H9 (cell line): Measurements from ENCODE around the gene SCYGR1. TPM values are rescaled to one million over a fixed set of nuclear protein-coding genes. Genes with fewer than 3 reads are reported as not detected.
A peak's percentile ranks its signal among the peaks of the same experiment; 100 is the strongest.

Source experiments
- DNase-seq: peaks from one replicate; pipeline ENCODE4 v3.0.0-alpha.2; 2017
- H2AFZ ChIP-seq: one replicate; pipeline ENCODE4 v1.6.1; 2013; ENCODE audit warnings: mild to moderate bottlenecking, low read length, control low read depth, moderate library complexity
- H2AK5ac ChIP-seq: 2 replicates; pipeline ENCODE4 v1.6.1; 2013; ENCODE audit warnings: low read length, control low read depth, mixed read lengths; ENCODE audit not compliant: insufficient read length
- H2BK120ac ChIP-seq: one replicate; pipeline ENCODE4 v1.6.1; 2013; ENCODE audit warnings: low read depth, mild to moderate bottlenecking, low read length, control low read depth, inconsistent platforms; ENCODE audit not compliant: poor library complexity, severe bottlenecking
- H2BK12ac ChIP-seq: 2 replicates; pipeline ENCODE4 v1.6.1; 2013; ENCODE audit warnings: low read length, control low read depth, mixed read lengths, low read depth; ENCODE audit not compliant: insufficient read length
- H2BK15ac ChIP-seq: 2 replicates; pipeline ENCODE4 v1.6.1; 2013; ENCODE audit warnings: low read depth, low read length, control low read depth
- H2BK20ac ChIP-seq: one replicate; pipeline ENCODE4 v1.6.1; 2013; ENCODE audit warnings: low read depth, mild to moderate bottlenecking, low read length, control low read depth, inconsistent platforms; ENCODE audit not compliant: poor library complexity, severe bottlenecking
- H2BK5ac ChIP-seq: 2 replicates; pipeline ENCODE4 v1.6.1; 2013; ENCODE audit warnings: low read length, control low read depth, mixed read lengths; ENCODE audit not compliant: insufficient read length
- H3K14ac ChIP-seq: 2 replicates; pipeline ENCODE4 v1.6.1; 2013; ENCODE audit warnings: low read length, control low read depth; ENCODE audit not compliant: insufficient read depth
- H3K18ac ChIP-seq: 2 replicates; pipeline ENCODE4 v1.6.1; 2013; ENCODE audit warnings: low read depth, mild to moderate bottlenecking, mixed read lengths, low read length, control low read depth; ENCODE audit not compliant: insufficient read length
- H3K23ac ChIP-seq: 2 replicates; pipeline ENCODE4 v1.6.1; 2013; ENCODE audit warnings: low read length, control low read depth, mixed read lengths, low read depth; ENCODE audit not compliant: insufficient read length
- H3K23me2 ChIP-seq: 2 replicates; pipeline ENCODE4 v1.6.1; 2013; ENCODE audit warnings: low read depth, mild to moderate bottlenecking, mixed read lengths, low read length, control low read depth; ENCODE audit not compliant: insufficient read length, poor library complexity, severe bottlenecking
- H3K27ac ChIP-seq: 2 replicates; pipeline ENCODE4 v1.5.1; 2013; ENCODE audit warnings: low read length, control low read depth, mixed read lengths, low read depth; ENCODE audit not compliant: insufficient read length
- H3K27me3 ChIP-seq: 2 replicates; pipeline ENCODE4 v1.6.1; 2013; ENCODE audit warnings: low read length, control low read depth, inconsistent platforms; ENCODE audit not compliant: insufficient read depth
- H3K4ac ChIP-seq: 2 replicates; pipeline ENCODE4 v1.6.1; 2013; ENCODE audit warnings: low read depth, mild to moderate bottlenecking, control low read depth, inconsistent platforms, low read length, moderate library complexity
- H3K4me1 ChIP-seq: 2 replicates; pipeline ENCODE4 v1.6.1; 2013; ENCODE audit warnings: low read length, control low read depth, inconsistent platforms; ENCODE audit not compliant: insufficient read depth
- H3K4me2 ChIP-seq: 2 replicates; pipeline ENCODE4 v1.6.1; 2013; ENCODE audit warnings: low read length, control low read depth, mixed read lengths; ENCODE audit not compliant: insufficient read length, insufficient read depth
- H3K56ac ChIP-seq: 2 replicates; pipeline ENCODE4 v1.6.1; 2013; ENCODE audit warnings: low read depth, mild to moderate bottlenecking, mixed read lengths, low read length, control low read depth; ENCODE audit not compliant: insufficient read length
- H3K79me1 ChIP-seq: 2 replicates; pipeline ENCODE4 v1.6.1; 2013; ENCODE audit warnings: low read depth, mild to moderate bottlenecking, moderate library complexity, low read length, control low read depth, inconsistent platforms; ENCODE audit not compliant: insufficient read depth, poor library complexity, severe bottlenecking
- H3K79me2 ChIP-seq: 2 replicates; pipeline ENCODE4 v1.6.1; 2013; ENCODE audit warnings: low read length, control low read depth, inconsistent platforms; ENCODE audit not compliant: insufficient read depth
- H3K9ac ChIP-seq: 2 replicates; pipeline ENCODE4 v1.6.1; 2013; ENCODE audit warnings: low read length, control low read depth, mixed read lengths; ENCODE audit not compliant: insufficient read length; ENCODE audit errors: extremely low read depth
- H3K9me3 ChIP-seq: one replicate; pipeline ENCODE4 v1.6.1; 2013; ENCODE audit warnings: low read depth, low read length, inconsistent platforms; ENCODE audit not compliant: control insufficient read depth
- H3T11ph ChIP-seq: one replicate; pipeline ENCODE4 v1.6.1; 2013; ENCODE audit warnings: mild to moderate bottlenecking, low read length, control low read depth, inconsistent platforms
- H4K20me1 ChIP-seq: one replicate; pipeline ENCODE4 v1.6.1; 2013; ENCODE audit not compliant: control insufficient read depth, insufficient read length, insufficient read depth
- H4K5ac ChIP-seq: 2 replicates; pipeline ENCODE4 v1.6.1; 2013; ENCODE audit warnings: low read depth, mild to moderate bottlenecking, mixed read lengths, low read length, control low read depth; ENCODE audit not compliant: insufficient read length
- H4K8ac ChIP-seq: replicated peaks from 2 replicates; pipeline ENCODE4 v1.6.1; 2013; ENCODE audit warnings: low read length, control low read depth, mixed read lengths, low read depth; ENCODE audit not compliant: insufficient read length
- H4K91ac ChIP-seq: 2 replicates; pipeline ENCODE4 v1.6.1; 2013; ENCODE audit warnings: low read depth, mild to moderate bottlenecking, moderate library complexity, mixed read lengths, low read length, control low read depth; ENCODE audit not compliant: insufficient read length
- H3K27ac Mint-ChIP-seq, 3 experiments: 2 replicates in 2 of 3; 3 replicates in 1 of 3; pipeline ENCODE4 v1.8.0; 2020 to 2021; ENCODE audit warnings: mixed read lengths in 3 of 3, mild to moderate bottlenecking in 1 of 3, moderate library complexity in 1 of 3
- H3K27me3 Mint-ChIP-seq: 2 replicates; pipeline ENCODE4 v1.8.0; 2021; ENCODE audit warnings: low read depth, mild to moderate bottlenecking, moderate library complexity, mixed read lengths
- H3K36me3 Mint-ChIP-seq, 3 experiments: 2 replicates in 2 of 3; 3 replicates in 1 of 3; pipeline ENCODE4 v1.8.0; 2020 to 2021; ENCODE audit warnings: low read depth in 3 of 3, mixed read lengths in 3 of 3; ENCODE audit not compliant: insufficient read depth in 1 of 3
- H3K4me1 Mint-ChIP-seq, 2 experiments: 2 replicates each; pipeline ENCODE4 v1.8.0; 2020; ENCODE audit warnings: mixed read lengths in 2 of 2
- H3K4me3 Mint-ChIP-seq, 2 experiments: 2 replicates in 1 of 2; 3 replicates in 1 of 2; pipeline ENCODE4 v1.8.0; 2020 to 2021; ENCODE audit warnings: mild to moderate bottlenecking in 2 of 2, mixed read lengths in 2 of 2, moderate library complexity in 1 of 2
- H3K9me3 Mint-ChIP-seq, 2 experiments: 2 replicates in 1 of 2; 3 replicates in 1 of 2; pipeline ENCODE4 v1.8.0; 2020; ENCODE audit warnings: mild to moderate bottlenecking in 2 of 2, mixed read lengths in 2 of 2, moderate library complexity in 1 of 2
- WGBS: extraction: QIAGEN DNeasy Blood & Tissue Kit; methylation state at CpG from one replicate; pipeline ENCODE4 v1.1.7; 2013; ENCODE audit warnings: missing lambda C conversion rate, low lambda C conversion rate, mixed read lengths; ENCODE audit not compliant: insufficient read length; ENCODE audit errors: extremely low coverage; 5-methylcytosine and 5-hydroxymethylcytosine counted together
- total RNA-seq: library from RNA; stranded (reverse); gene quantifications from 2 replicates; pipeline ENCODE4 v1.2.1, GENCODE V29; 2021
- TF ChIP-seq, protein P1 (sequence below): fragments of 200-600 bp; sonication (generic); conservative IDR thresholded peaks from 3 replicates; pipeline ENCODE4 v1.8.0; 2021; ENCODE audit warnings: antibody characterized with exemption, mild to moderate bottlenecking

SCYGR1 gene
- total RNA-seq, 1 experiment from 2014 or later: not detected

GRCh38 chr2:227339098-227339599 is 48.6 kb downstream of the SCYGR1 start:
- H3K36me3 Mint-ChIP-seq: peaks cover 11 to 54% (median 51%) of the 10 kb centered on the region in 3 experiments; a peak in 5 of 7 replicates
- no CpG with 5 or more reads among the region's 2 CpGs for WGBS
- no peak overlapping the region for H2BK20ac ChIP-seq

More at GRCh38 chr2:227339098-227339599, 48.6 kb downstream of the SCYGR1 start:
- Histone ChIP-seq H4K91ac (no peak overlapping the region), H3K27me3 (no peaks in the 10 kb centered on the region), H2BK15ac (no peak overlapping the region), H3K23me2 (no peaks in the 10 kb centered on the region), H3K4me2 (no peak overlapping the region), H3K9ac (no peak overlapping the region), H3K27ac (no peak overlapping the region), H3K9me3 (no peaks in the 10 kb centered on the region), H3K79me2 (no peaks in the 10 kb centered on the region), H3K23ac (no peak overlapping the region), H2AK5ac (no peak overlapping the region), H4K8ac (no peak overlapping the region), H3K56ac (no peak overlapping the region), H2AFZ (no peak overlapping the region), H2BK5ac (no peak overlapping the region), H3K18ac (no peak overlapping the region), H2BK120ac (no peak overlapping the region), H3K4me1 (no peaks in the 10 kb centered on the region), H2BK12ac (no peak overlapping the region), H3K4ac (no peak overlapping the region), H3K79me1 (no peaks in the 10 kb centered on the region), H4K5ac (no peak overlapping the region), H4K20me1 (no peaks in the 10 kb centered on the region), H3K14ac (no peak overlapping the region), H3T11ph (no peak overlapping the region)
- Mint-ChIP-seq H3K27ac (peak overlapping the region in 1 of 3 experiments; percentile 24; a peak in 1 of 7 replicates), H3K27me3 (no peaks in the 10 kb centered on the region), H3K4me1 (no peaks in the 10 kb centered on the region), H3K9me3 (no peaks in the 10 kb centered on the region), H3K4me3 (no peak overlapping the region)
- TF ChIP-seq, protein P1, sequence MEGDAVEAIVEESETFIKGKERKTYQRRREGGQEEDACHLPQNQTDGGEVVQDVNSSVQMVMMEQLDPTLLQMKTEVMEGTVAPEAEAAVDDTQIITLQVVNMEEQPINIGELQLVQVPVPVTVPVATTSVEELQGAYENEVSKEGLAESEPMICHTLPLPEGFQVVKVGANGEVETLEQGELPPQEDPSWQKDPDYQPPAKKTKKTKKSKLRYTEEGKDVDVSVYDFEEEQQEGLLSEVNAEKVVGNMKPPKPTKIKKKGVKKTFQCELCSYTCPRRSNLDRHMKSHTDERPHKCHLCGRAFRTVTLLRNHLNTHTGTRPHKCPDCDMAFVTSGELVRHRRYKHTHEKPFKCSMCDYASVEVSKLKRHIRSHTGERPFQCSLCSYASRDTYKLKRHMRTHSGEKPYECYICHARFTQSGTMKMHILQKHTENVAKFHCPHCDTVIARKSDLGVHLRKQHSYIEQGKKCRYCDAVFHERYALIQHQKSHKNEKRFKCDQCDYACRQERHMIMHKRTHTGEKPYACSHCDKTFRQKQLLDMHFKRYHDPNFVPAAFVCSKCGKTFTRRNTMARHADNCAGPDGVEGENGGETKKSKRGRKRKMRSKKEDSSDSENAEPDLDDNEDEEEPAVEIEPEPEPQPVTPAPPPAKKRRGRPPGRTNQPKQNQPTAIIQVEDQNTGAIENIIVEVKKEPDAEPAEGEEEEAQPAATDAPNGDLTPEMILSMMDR: no peak
- no peak for DNase-seq

Other genes with a start within 250 kb of the SCYGR1 start
- 0.92 and 1.2 TPM in 2 replicates for gene COL4A4, start 223.7 kb downstream of the SCYGR1 start, total RNA-seq
- 0.15 and 0.64 TPM in 2 replicates for gene COL4A3, start 223.3 kb downstream of the SCYGR1 start, total RNA-seq
- gene MFF, start 62.7 kb downstream of the SCYGR1 start, total RNA-seq: 83.3 and 88.1 TPM in 2 replicates
- not detected in 2 replicates for gene TM4SF20, start 8.6 kb downstream of the SCYGR1 start, total RNA-seq
- gene AGFG1, start 84.2 kb upstream of the SCYGR1 start, total RNA-seq: 106 and 109 TPM in 2 replicates
- gene SCYGR2, start 210.9 kb upstream of the SCYGR1 start, total RNA-seq: not detected in 2 replicates
- not detected in 2 replicates for gene SCYGR3, start 226.9 kb upstream of the SCYGR1 start, total RNA-seq
- gene SCYGR4, start 229.5 kb upstream of the SCYGR1 start, total RNA-seq: not detected in 2 replicates